SU-DHL-6 (cell line): Measurements from ENCODE around the gene CEP295NL.

ENCODE experiments used
- H2AFZ ChIP-seq: fragments of 200-600 bp; sonication (generic); 2 replicates; pipeline ENCODE4 v1.6.1; 2014; ENCODE audit warnings: low read depth, mild to moderate bottlenecking, moderate library complexity, mixed read lengths, antibody characterized with exemption, low read length; ENCODE audit not compliant: severe bottlenecking
- H3F3A ChIP-seq: fragments of 200-600 bp; shearing (Covaris generic); 2 replicates; pipeline ENCODE4 v1.6.0; 2016; ENCODE audit warnings: antibody characterized with exemption, mild to moderate bottlenecking; ENCODE audit not compliant: insufficient read depth
- H3K27ac ChIP-seq: fragments of 200-600 bp; sonication (generic); 2 replicates; pipeline ENCODE4 v1.5.1; 2016; ENCODE audit warnings: low read depth, mild to moderate bottlenecking, low read length, moderate library complexity, mixed read lengths
- H3K27me3 ChIP-seq: fragments of 200-600 bp; sonication (generic), shearing (Covaris generic); 2 replicates; pipeline ENCODE4 v1.6.0; 2014; ENCODE audit warnings: mild to moderate bottlenecking, low read length
- H3K36me3 ChIP-seq: fragments of 200-600 bp; sonication (generic); 2 replicates; pipeline ENCODE4 v1.6.1; 2014; ENCODE audit warnings: mild to moderate bottlenecking, low read length, mixed read lengths
- H3K4me2 ChIP-seq: fragments of 300-600, 200-600 bp; shearing (Covaris generic), sonication (generic); 2 replicates; pipeline ENCODE4 v1.6.0; 2014; ENCODE audit warnings: low read length, low read depth, mild to moderate bottlenecking; ENCODE audit not compliant: poor library complexity, severe bottlenecking
- H3K4me3 ChIP-seq: fragments of 200-600 bp; sonication (generic); 2 replicates; pipeline ENCODE4 v1.5.1; 2014; ENCODE audit warnings: antibody characterized with exemption, low read length, mild to moderate bottlenecking, mixed read lengths; ENCODE audit not compliant: insufficient read depth, poor library complexity, severe bottlenecking
- H3K79me2 ChIP-seq: fragments of 200-600 bp; sonication (generic); 2 replicates; pipeline ENCODE4 v1.6.1; 2014; ENCODE audit warnings: mild to moderate bottlenecking, low read length, moderate library complexity; ENCODE audit not compliant: insufficient read depth
- H3K9ac ChIP-seq: fragments of 200-600 bp; sonication (generic); 2 replicates; pipeline ENCODE4 v1.7.0; 2014; ENCODE audit warnings: mild to moderate bottlenecking, low read length
- H3K9me2 ChIP-seq: fragments of 200-600 bp; sonication (generic); replicated peaks from 2 replicates; pipeline ENCODE4 v1.6.1; 2014; ENCODE audit warnings: low read length; ENCODE audit not compliant: insufficient read depth
- H3K9me3 ChIP-seq: fragments of 200-600 bp; sonication (generic); 2 replicates; pipeline ENCODE4 v1.6.1; 2014; ENCODE audit warnings: low read length, mixed read lengths; ENCODE audit not compliant: insufficient read depth
- H4K20me1 ChIP-seq: fragments of 200-600 bp; sonication (generic); 2 replicates; pipeline ENCODE4 v1.6.1; 2014; ENCODE audit warnings: low read depth, mild to moderate bottlenecking, antibody characterized with exemption, low read length, moderate library complexity, mixed read lengths
- CTCF ChIP-seq: fragments of 200-600 bp; sonication (generic); IDR thresholded peaks from one replicate; pipeline ENCODE4 v1.5.1; 2017; ENCODE audit warnings: antibody characterized with exemption, mild to moderate bottlenecking, low read length, moderate library complexity; ENCODE audit not compliant: insufficient read depth, poor library complexity, severe bottlenecking
- EZH2phosphoT487 ChIP-seq: fragments of 200-600 bp; sonication (generic), shearing (Covaris generic); conservative IDR thresholded peaks from 2 replicates; pipeline ENCODE4 v1.6.1; 2018; ENCODE audit warnings: mild to moderate bottlenecking, antibody characterized with exemption, low read length, moderate library complexity, mixed read lengths

Gene CEP295NL

GRCh38 chr17:78884148-78884825, 18.7 kb downstream of the CEP295NL start:
- H3F3A ChIP-seq: no peaks in the 10 kb centered on the region
- H3K4me2 ChIP-seq: no peak overlapping the region
- H3K9ac ChIP-seq: no peak overlapping the region
- no peaks in the 10 kb centered on the region for H4K20me1 ChIP-seq
- no peaks in the 10 kb centered on the region for H3K79me2 ChIP-seq
- no peaks in the 10 kb centered on the region for H3K9me3 ChIP-seq
- H2AFZ ChIP-seq: no peak overlapping the region
- no peak overlapping the region for H3K27ac ChIP-seq
- no peaks in the 10 kb centered on the region for H3K36me3 ChIP-seq
- no peak overlapping the region for H3K4me3 ChIP-seq
- TF ChIP-seq EZH2phosphoT487: no peak
- no peak for TF ChIP-seq CTCF
- no peaks in the 10 kb centered on the region for H3K9me2 ChIP-seq
- no peaks in the 10 kb centered on the region for H3K27me3 ChIP-seq

GRCh38 chr17:78883533-78884131, 19.4 kb downstream of the CEP295NL start:
- Histone ChIP-seq H3K9me2 (no peaks in the 10 kb centered on the region), H3K36me3 (no peaks in the 10 kb centered on the region), H2AFZ (no peak overlapping the region), H3K9ac (no peak overlapping the region), H3K27ac (no peak overlapping the region), H3K27me3 (no peaks in the 10 kb centered on the region), H3F3A (no peaks in the 10 kb centered on the region), H3K4me3 (no peak overlapping the region), H3K4me2 (no peak overlapping the region), H4K20me1 (no peaks in the 10 kb centered on the region), H3K79me2 (no peaks in the 10 kb centered on the region), H3K9me3 (no peaks in the 10 kb centered on the region)
- TF ChIP-seq EZH2phosphoT487: no peak
- TF ChIP-seq CTCF: no peak

GRCh38 chr17:78883089-78883532, 19.9 kb downstream of the CEP295NL start:
- Histone ChIP-seq H3K27ac (no peak overlapping the region), H2AFZ (no peak overlapping the region), H3K27me3 (no peaks in the 10 kb centered on the region), H3K79me2 (no peaks in the 10 kb centered on the region), H3K4me2 (no peak overlapping the region), H3K9me2 (no peaks in the 10 kb centered on the region), H4K20me1 (no peaks in the 10 kb centered on the region), H3F3A (no peaks in the 10 kb centered on the region), H3K9me3 (no peaks in the 10 kb centered on the region), H3K9ac (no peak overlapping the region), H3K4me3 (no peak overlapping the region), H3K36me3 (no peaks in the 10 kb centered on the region)
- TF ChIP-seq EZH2phosphoT487 (no peak), CTCF (no peak)
